ENCODE measurements around the gene EVA1B.

The EVA1B gene

GRCh38 chr1:36300526-36300925 lies 22.9 kb downstream of the EVA1B start:
- H3K4me3 ChIP-seq (ENCODE audit: low read depth, low read length) = no peak overlapping the region
- ChIA-PET POLR2A (interaction anchor here (0.7 to 1.4 kb wide), 3 partner anchors 9 to 151 kb away, joined by 3 to 5 read pairs (median 4); partner anchors contain the start of gene TRAPPC3), CTCF (interaction anchor here (0.6 to 7.5 kb wide), 41 partner anchors 8 to 205 kb away, joined by 3 to 126 read pairs (median 4); partner anchors contain the start of genes LSM10 and TRAPPC3)
- no peak for TF ChIP-seq CTCF (IDR thresholded peaks at IDR 0.05; ENCODE audit: insufficient read depth, low read length, missing control alignments)
- no peak for DNase-seq (ENCODE audit: low read depth, low spot score)

GRCh38 chr1:36298640-36299039 lies 24.8 kb downstream of the EVA1B start:
- no peak for DNase-seq (ENCODE audit: low read depth, low spot score)
- POLR2A ChIA-PET = no interaction called here
- H3K4me3 ChIP-seq (ENCODE audit: low read depth, low read length) = no peak overlapping the region
- no peak for TF ChIP-seq CTCF (IDR thresholded peaks at IDR 0.05; ENCODE audit: insufficient read depth, low read length, missing control alignments)
- CTCF ChIA-PET = interaction anchor here (0.7 to 7.5 kb wide), 9 partner anchors 9 to 150 kb away, joined by 3 to 126 read pairs (median 4); partner anchors contain the start of gene TRAPPC3

GRCh38 chr1:36297062-36297461 lies 26.4 kb downstream of the EVA1B start:
- POLR2A ChIA-PET = no interaction called here
- CTCF ChIA-PET = interaction anchor here (0.7 to 7.5 kb wide), 2 partner anchors 9 to 109 kb away, joined by 3 to 126 read pairs; no protein-coding TSS in a partner anchor
- DNase-seq (ENCODE audit: low read depth, low spot score) = no peak
- no peak for TF ChIP-seq CTCF (IDR thresholded peaks at IDR 0.05; ENCODE audit: insufficient read depth, low read length, missing control alignments)
- no peak overlapping the region for H3K4me3 ChIP-seq (ENCODE audit: low read depth, low read length)

GRCh38 chr1:36295390-36295789 lies 28.1 kb downstream of the EVA1B start:
- no peak overlapping the region for H3K4me3 ChIP-seq (ENCODE audit: low read depth, low read length)
- ChIA-PET CTCF (interaction anchor here (0.9 to 1.5 kb wide), 5 partner anchors 8 to 162 kb away, joined by 3 to 6 read pairs (median 3); no protein-coding TSS in a partner anchor), POLR2A (no interaction called here)
- no peak for DNase-seq (ENCODE audit: low read depth, low spot score)
- no peak for TF ChIP-seq CTCF (IDR thresholded peaks at IDR 0.05; ENCODE audit: insufficient read depth, low read length, missing control alignments)

- no peak overlapping the region for H3K4me3 ChIP-seq (ENCODE audit: low read depth, low read length)
- TF ChIP-seq CTCF (IDR thresholded peaks at IDR 0.05; ENCODE audit: insufficient read depth, low read length, missing control alignments) = no peak
- DNase-seq (ENCODE audit: low read depth, low spot score) = no peak
- CTCF ChIA-PET = interaction anchor here (0.8 to 7.7 kb wide), 12 partner anchors 8 to 189 kb away, joined by 3 to 126 read pairs (median 6); partner anchors contain the start of gene TRAPPC3
- POLR2A ChIA-PET = no interaction called here
Measured at GRCh38 chr1:36287595-36287994, 35.9 kb downstream of the EVA1B start.

GRCh38 chr1:36286802-36287201 lies 36.6 kb downstream of the EVA1B start:
- ChIA-PET CTCF (interaction anchor here (0.9 to 7.7 kb wide), 17 partner anchors 7 to 188 kb away, joined by 3 to 126 read pairs (median 12); partner anchors contain the start of gene TRAPPC3), POLR2A (interaction anchor here (1.9 kb wide), 1 partner anchor 20 kb away, joined by 4 read pairs; no protein-coding TSS in a partner anchor)
- no peak for TF ChIP-seq CTCF (IDR thresholded peaks at IDR 0.05; ENCODE audit: insufficient read depth, low read length, missing control alignments)

More at GRCh38 chr1:36286802-36287201, 36.6 kb downstream of the EVA1B start:
- no peak for DNase-seq (ENCODE audit: low read depth, low spot score)
- H3K4me3 ChIP-seq (ENCODE audit: low read depth, low read length) = no peak overlapping the region
